HepG2 (cell line): ENCODE results near the gene NDUFS2. TPM values are rescaled to one million over a fixed set of nuclear protein-coding genes. Genes with fewer than 3 reads are reported as not detected.
A peak's percentile ranks its signal among the peaks of the same experiment; 100 is the strongest.

Source experiments
- ASH2L ChIP-seq: fragments of 300-600, 200-600 bp; sonication (generic); IDR thresholded peaks from 2 replicates; pipeline ENCODE4 v1.7.0; 2017; ENCODE audit warnings: low read depth, mild to moderate bottlenecking, moderate library complexity, mixed read lengths, low read length; ENCODE audit not compliant: insufficient read length
- CBX2 ChIP-seq, 2 experiments: fragments of 200-600 bp in 1 of 2; sonication (generic); formaldehyde crosslinking in 1 of 2; IDR thresholded peaks; 2 replicates each; pipeline versions ENCODE4 v1.7.0 to v1.8.1; 2018 to 2022; ENCODE audit warnings: low read depth in 2 of 2, low read length in 1 of 2, mild to moderate bottlenecking in 1 of 2, missing genetic modification reagents in 1 of 2
- PAXIP1 ChIP-seq: sonication (generic); formaldehyde crosslinking; conservative IDR thresholded peaks from 2 replicates; pipeline ENCODE4 v1.4.0; 2020; ENCODE audit warnings: mild to moderate bottlenecking, missing genetic modification reagents, moderate library complexity
- REL ChIP-seq: sonication (generic); formaldehyde crosslinking; conservative IDR thresholded peaks from 2 replicates; pipeline ENCODE4 v1.8.0; 2022; ENCODE audit warnings: mild to moderate bottlenecking, missing genetic modification reagents, moderate library complexity
- TBL1XR1 ChIP-seq: fragments of 150-350 bp; IDR thresholded peaks from 2 replicates; pipeline ENCODE4 v1.6.1; 2014; ENCODE audit warnings: borderline replicate concordance, low read length; ENCODE audit not compliant: partially characterized antibody
- ZBTB21 ChIP-seq: sonication (generic); formaldehyde crosslinking; IDR thresholded peaks from 2 replicates; pipeline ENCODE4 v1.4.0; 2020; ENCODE audit warnings: missing genetic modification reagents
- ZFP36 ChIP-seq: fragments of 150-350 bp; IDR thresholded peaks from 2 replicates; pipeline ENCODE4 v1.6.1; 2018; ENCODE audit warnings: borderline replicate concordance, low read length, low read depth; ENCODE audit not compliant: partially characterized antibody
- ZIK1 ChIP-seq: sonication (generic); formaldehyde crosslinking; IDR thresholded peaks from 2 replicates; pipeline ENCODE4 v1.5.0; 2020; ENCODE audit warnings: mild to moderate bottlenecking, low read depth, missing genetic modification reagents, borderline replicate concordance
- ZNF382 ChIP-seq: sonication (generic); formaldehyde crosslinking; IDR thresholded peaks from 2 replicates; pipeline ENCODE4 v1.5.0; 2020; ENCODE audit warnings: missing genetic modification reagents, mild to moderate bottlenecking, borderline replicate concordance
- ZNF644 ChIP-seq: IDR thresholded peaks from 2 replicates; pipeline ENCODE4 v1.6.1; 2016; ENCODE audit warnings: low read depth
- ZNF770 ChIP-seq: sonication (generic); formaldehyde crosslinking; IDR thresholded peaks from 2 replicates; pipeline ENCODE4 v1.5.0; 2020; ENCODE audit warnings: mild to moderate bottlenecking, missing genetic modification reagents
- ZSCAN22 ChIP-seq: sonication (generic); formaldehyde crosslinking; IDR thresholded peaks from 2 replicates; pipeline ENCODE4 v1.4.0; 2020; ENCODE audit warnings: mild to moderate bottlenecking, missing genetic modification reagents
- polyA plus RNA-seq, 8 experiments: library from polyadenylated mRNA; depleted of rRNA in 3 of 8; stranded (reverse) in 7 of 8; unstranded in 1 of 8; fragments of >200 nt; fragmentation: Illumina TruSeq in 4 of 8; extraction: Trizol in 4 of 8; gene quantifications; 2 replicates each; pipeline versions ENCODE4 v1.2.1 to v1.2.3, GENCODE V29; 2011 to 2016; ENCODE audit warnings: low read depth in 4 of 8, missing spikeins in 1 of 8, mixed read lengths in 1 of 8; ENCODE audit not compliant: insufficient read depth in 1 of 8
- total RNA-seq, 5 experiments: library from RNA; depleted of rRNA; stranded (reverse); fragments of >200 nt; fragmentation: Illumina TruSeq; extraction: Trizol; gene quantifications; 2 replicates each; pipeline ENCODE4 v1.2.3, GENCODE V29; 2016; ENCODE audit warnings: low read depth in 1 of 5
- TF ChIP-seq, protein P1 (sequence below): sonication (generic); formaldehyde crosslinking; IDR thresholded peaks from 2 replicates; pipeline ENCODE4 v1.4.0; 2020; ENCODE audit warnings: missing genetic modification reagents
- TF ChIP-seq, protein P2 (sequence below): sonication (generic); formaldehyde crosslinking; IDR thresholded peaks from 2 replicates; pipeline ENCODE4 v1.5.0; 2020; ENCODE audit warnings: missing genetic modification reagents
- TF ChIP-seq, protein P3 (sequence below): sonication (generic); formaldehyde crosslinking; IDR thresholded peaks from 2 replicates; pipeline ENCODE4 v1.4.0; 2020; ENCODE audit warnings: missing genetic modification reagents
- TF ChIP-seq, protein P4 (sequence below): sonication (generic); formaldehyde crosslinking; IDR thresholded peaks from 2 replicates; pipeline ENCODE4 v1.4.0; 2020; ENCODE audit warnings: low read depth, mild to moderate bottlenecking, missing genetic modification reagents

Gene NDUFS2
- total and polyA plus RNA-seq, 2 of the 13 experiments (the other 11 are each of a cell fraction or from before 2014, with no cell fraction given) = 89.9 to 118 TPM

- TF ChIP-seq ASH2L (peak; percentile 17), ZSCAN22 (CRISPR knock-in tag) (peak; percentile 46; the same call in 1 of the 2 replicates), ZNF382 (CRISPR knock-in tag) (no peak), PAXIP1 (CRISPR knock-in tag) (peak; percentile 48; the same call in 1 of the 2 replicates), ZNF644 (CRISPR knock-in tag) (no peak), ZBTB21 (CRISPR knock-in tag) (no peak), ZNF770 (CRISPR knock-in tag) (no peak), REL (no peak), ZFP36 (no peak), CBX2 (IDR thresholded peaks at IDR 0.05; ENCODE audit: low read depth, low read length) (no peak), CBX2 (CRISPR knock-in tag; IDR thresholded peaks at IDR 0.05; ENCODE audit: low read depth) (no peak), TBL1XR1 (no peak), ZIK1 (CRISPR knock-in tag) (no peak)
- TF ChIP-seq, protein P1, sequence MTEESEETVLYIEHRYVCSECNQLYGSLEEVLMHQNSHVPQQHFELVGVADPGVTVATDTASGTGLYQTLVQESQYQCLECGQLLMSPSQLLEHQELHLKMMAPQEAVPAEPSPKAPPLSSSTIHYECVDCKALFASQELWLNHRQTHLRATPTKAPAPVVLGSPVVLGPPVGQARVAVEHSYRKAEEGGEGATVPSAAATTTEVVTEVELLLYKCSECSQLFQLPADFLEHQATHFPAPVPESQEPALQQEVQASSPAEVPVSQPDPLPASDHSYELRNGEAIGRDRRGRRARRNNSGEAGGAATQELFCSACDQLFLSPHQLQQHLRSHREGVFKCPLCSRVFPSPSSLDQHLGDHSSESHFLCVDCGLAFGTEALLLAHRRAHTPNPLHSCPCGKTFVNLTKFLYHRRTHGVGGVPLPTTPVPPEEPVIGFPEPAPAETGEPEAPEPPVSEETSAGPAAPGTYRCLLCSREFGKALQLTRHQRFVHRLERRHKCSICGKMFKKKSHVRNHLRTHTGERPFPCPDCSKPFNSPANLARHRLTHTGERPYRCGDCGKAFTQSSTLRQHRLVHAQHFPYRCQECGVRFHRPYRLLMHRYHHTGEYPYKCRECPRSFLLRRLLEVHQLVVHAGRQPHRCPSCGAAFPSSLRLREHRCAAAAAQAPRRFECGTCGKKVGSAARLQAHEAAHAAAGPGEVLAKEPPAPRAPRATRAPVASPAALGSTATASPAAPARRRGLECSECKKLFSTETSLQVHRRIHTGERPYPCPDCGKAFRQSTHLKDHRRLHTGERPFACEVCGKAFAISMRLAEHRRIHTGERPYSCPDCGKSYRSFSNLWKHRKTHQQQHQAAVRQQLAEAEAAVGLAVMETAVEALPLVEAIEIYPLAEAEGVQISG (CRISPR knock-in tag) = peak; percentile 81; the same call in 1 of the 2 replicates
- TF ChIP-seq, protein P2, sequence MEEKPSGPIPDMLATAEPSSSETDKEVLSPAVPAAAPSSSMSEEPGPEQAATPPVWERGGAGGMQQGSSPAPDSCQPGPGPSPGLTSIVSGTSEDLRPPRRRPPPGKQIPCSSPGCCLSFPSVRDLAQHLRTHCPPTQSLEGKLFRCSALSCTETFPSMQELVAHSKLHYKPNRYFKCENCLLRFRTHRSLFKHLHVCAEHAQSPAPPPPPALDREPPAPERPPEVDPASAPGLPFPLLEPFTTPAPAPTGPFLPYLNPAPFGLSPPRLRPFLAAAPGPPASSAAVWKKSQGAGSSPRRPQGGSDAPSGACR = no peak
- TF ChIP-seq, protein P3, sequence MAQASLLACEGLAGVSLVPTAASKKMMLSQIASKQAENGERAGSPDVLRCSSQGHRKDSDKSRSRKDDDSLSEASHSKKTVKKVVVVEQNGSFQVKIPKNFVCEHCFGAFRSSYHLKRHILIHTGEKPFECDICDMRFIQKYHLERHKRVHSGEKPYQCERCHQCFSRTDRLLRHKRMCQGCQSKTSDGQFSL (CRISPR knock-in tag) = no peak
- TF ChIP-seq, protein P4, sequence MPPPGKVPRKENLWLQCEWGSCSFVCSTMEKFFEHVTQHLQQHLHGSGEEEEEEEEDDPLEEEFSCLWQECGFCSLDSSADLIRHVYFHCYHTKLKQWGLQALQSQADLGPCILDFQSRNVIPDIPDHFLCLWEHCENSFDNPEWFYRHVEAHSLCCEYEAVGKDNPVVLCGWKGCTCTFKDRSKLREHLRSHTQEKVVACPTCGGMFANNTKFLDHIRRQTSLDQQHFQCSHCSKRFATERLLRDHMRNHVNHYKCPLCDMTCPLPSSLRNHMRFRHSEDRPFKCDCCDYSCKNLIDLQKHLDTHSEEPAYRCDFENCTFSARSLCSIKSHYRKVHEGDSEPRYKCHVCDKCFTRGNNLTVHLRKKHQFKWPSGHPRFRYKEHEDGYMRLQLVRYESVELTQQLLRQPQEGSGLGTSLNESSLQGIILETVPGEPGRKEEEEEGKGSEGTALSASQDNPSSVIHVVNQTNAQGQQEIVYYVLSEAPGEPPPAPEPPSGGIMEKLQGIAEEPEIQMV (CRISPR knock-in tag) = 0 out of 2 replicates have a peak, but pooled peaks have one; percentile 34
Measured at GRCh38 chr1:161225534-161226319, 23.6 kb downstream of the NDUFS2 start, which contains the start of gene TOMM40L (continued).
